Epithelial cell of esophagus (primary cell): ENCODE measurements around the gene PSPC1.
"Not testable (repeated sequence)": the region's sequence is repeated elsewhere in the genome, so short reads cannot be mapped to it uniquely, and the experiment has no call there.

Source experiments
- DNase-seq: peaks from one replicate; pipeline ENCODE4 v3.0.0; 2010; ENCODE audit warnings: low read depth
- H3K4me3 ChIP-seq: 2 replicates; pipeline ENCODE4 v1.5.1; 2011; ENCODE audit warnings: mild to moderate bottlenecking, low read length, control low read depth
- TF ChIP-seq, protein P1 (sequence below): IDR thresholded peaks from 2 replicates; pipeline ENCODE4 v1.5.1; 2011; ENCODE audit warnings: low read depth, mild to moderate bottlenecking, low read length, control low read depth, inconsistent platforms; ENCODE audit not compliant: insufficient read depth; ENCODE audit errors: missing control alignments

PSPC1 gene

DNA sequence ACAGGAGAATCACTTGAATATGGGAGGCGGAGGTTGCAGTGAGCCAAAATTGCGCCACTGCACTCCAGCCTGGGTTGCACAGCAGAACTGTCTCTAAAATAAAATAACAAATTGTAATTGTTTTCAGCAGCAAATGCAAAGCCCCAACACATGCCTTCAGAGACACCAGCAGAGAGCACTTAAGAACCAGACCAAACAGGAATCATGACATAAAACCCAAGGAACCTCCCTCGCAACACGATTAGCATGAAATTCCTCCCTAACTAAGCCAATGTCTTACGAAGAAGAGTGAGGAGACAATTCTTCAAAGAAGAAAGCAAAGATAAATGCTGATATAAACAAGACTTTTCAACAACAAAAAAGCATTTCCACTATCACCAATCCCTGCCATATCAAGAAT, 40.1 kb downstream of the PSPC1 start:
- TF ChIP-seq, protein P1, sequence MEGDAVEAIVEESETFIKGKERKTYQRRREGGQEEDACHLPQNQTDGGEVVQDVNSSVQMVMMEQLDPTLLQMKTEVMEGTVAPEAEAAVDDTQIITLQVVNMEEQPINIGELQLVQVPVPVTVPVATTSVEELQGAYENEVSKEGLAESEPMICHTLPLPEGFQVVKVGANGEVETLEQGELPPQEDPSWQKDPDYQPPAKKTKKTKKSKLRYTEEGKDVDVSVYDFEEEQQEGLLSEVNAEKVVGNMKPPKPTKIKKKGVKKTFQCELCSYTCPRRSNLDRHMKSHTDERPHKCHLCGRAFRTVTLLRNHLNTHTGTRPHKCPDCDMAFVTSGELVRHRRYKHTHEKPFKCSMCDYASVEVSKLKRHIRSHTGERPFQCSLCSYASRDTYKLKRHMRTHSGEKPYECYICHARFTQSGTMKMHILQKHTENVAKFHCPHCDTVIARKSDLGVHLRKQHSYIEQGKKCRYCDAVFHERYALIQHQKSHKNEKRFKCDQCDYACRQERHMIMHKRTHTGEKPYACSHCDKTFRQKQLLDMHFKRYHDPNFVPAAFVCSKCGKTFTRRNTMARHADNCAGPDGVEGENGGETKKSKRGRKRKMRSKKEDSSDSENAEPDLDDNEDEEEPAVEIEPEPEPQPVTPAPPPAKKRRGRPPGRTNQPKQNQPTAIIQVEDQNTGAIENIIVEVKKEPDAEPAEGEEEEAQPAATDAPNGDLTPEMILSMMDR: no peak
- H3K4me3 ChIP-seq: no peak overlapping the region
- DNase-seq: no peak

DNA sequence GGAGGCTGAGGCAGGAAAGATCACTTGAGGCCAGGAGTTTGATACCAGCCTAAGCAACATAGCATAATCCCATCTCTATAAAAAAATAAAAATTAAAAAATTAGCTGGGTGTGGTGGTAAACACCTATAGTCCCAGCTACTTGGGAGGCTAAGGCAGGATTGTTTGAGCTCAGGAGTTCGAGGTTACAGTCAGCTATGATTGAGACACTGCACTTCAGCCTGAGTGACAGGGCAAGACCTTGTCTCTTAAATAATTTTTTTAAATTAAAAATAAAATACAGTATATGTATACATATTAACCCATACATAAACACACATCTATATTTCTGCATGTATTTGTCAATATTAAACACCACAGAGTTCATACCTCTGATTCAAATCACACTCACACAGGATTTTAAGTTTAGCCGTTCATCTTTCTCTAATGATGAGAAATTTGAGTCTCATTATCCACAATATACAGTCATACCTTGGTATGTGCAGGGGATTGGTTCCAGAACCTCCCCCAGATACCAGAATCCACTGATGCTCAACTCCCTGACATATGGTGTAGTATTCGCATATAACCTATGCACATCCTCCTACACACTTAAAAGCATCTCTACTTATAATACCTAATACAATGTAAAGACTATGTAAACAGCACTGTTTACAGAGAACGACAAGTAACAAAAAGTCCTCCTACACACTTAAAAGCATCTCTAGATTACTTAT, 44.7 kb downstream of the PSPC1 start:
- DNase-seq: no peak
- H3K4me3 ChIP-seq: no peak overlapping the region
- TF ChIP-seq, protein P1: no peak

DNA sequence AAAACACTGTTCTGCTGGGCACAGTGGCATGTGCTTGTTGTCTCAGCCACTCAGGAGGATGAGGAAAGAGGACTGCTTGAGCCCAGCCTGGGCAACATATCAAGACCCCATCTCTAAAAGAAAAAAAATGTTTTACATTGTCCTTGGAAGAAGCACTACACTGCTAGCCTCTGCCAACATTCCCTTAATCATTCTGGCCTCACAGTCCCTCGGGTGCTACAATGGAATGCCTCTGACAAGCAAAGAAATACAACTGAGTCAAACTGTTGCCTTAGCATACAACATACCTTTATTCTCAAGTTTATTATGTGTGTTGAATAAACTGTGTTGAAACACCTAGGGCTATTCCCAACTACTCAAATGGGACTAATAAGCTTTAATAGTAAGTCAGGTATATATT, 56.1 kb downstream of the PSPC1 start:
- no peak for DNase-seq
- TF ChIP-seq, protein P1: no peak
- no peak overlapping the region for H3K4me3 ChIP-seq

DNA sequence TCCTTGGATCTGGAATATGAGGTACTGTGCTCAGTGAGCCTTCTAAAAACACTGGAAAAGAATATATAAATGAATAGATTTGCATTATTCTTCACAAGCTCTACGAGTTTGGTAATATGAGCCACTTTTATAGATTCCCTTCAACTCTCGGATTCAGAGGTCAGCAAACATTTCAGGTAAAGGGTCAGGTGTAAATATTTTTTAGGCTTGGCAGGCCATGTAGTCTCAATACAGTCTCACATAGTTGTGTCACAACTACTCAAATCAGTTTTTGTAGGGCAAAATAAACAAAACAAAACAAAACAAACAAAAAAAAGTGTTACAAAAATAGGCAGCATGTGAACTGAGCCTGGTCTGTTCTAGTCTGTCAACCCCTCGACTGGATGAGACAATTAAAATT, 57.4 kb downstream of the PSPC1 start:
- TF ChIP-seq, protein P1: no peak
- H3K4me3 ChIP-seq: no peak overlapping the region
- DNase-seq: no peak

DNA sequence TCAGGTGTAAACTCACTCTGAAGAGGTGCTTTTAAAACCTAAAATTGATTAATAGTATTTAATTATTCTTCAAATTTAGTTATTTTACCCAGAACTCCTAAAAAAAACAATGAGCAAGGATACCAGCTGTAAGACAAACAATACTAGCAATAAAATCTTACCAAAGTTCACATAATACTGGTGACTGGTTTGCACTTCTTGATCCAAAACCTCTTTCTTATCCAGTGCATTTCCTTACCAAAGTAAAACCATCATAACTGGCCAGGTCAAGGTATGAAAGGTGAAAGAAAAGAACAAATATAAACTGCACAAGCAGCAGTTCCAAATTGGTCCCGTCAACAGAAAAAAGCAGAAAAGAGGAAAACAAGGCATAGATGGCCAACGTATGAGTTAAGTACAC, 62.7 kb downstream of the PSPC1 start:
- DNase-seq: no peak
- TF ChIP-seq, protein P1: no peak
- no peak overlapping the region for H3K4me3 ChIP-seq

DNA sequence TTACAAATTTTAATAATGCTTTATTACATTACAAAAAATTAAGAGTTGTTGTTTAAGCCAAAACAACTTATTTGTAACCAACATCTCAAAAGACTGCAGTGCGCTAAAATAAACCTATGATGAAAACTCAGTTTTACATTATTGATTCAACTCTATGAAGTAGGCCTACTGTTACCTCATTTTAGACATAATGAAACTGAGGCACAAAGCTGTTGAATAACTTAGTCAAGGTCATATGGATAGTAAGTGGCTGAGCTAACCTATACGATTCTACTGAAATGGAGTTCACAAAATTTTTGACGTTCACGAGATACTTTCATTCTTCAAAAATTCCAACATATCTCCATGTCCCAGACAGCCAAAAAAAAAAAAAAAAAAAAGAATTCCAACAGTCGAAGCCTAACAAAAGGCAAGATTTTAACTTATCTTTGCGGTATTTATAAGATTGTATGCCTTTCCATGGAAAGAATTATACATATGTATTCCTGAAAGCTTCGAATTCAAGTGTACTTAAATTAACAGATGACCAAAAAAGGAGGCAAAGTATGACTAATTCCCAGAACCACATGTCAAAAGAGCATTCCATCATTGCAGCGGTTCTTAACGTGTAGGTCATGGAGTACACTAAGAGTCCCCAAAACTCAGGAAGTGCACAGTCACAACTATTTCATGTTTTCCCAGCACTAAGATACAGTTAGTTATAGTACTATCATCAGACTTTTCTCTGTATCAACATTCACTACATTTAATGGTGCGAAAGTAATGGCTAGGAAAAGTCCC, 69.4 kb downstream of the PSPC1 start:
- no peak overlapping the region for H3K4me3 ChIP-seq
- TF ChIP-seq, protein P1: no peak
- DNase-seq: peak; percentile 47

DNA sequence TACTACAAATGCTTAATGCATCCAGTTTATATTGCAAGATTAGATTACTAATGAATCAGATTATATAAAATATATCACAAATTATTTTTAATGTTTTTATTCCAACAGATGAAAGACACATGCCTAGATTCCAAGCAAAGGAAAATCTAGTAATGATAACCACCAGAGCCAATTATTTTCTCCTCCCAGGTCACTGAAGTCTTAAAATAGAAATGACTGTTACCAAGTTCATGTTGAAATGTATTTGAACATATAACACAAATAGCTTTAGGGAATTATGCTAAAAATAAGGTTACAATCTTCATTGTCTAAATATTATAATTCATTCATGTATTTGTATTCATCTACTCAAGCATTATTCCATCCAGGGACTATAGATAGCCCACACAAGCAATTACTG, 73.0 kb downstream of the PSPC1 start:
- DNase-seq: not testable (repeated sequence)

DNA sequence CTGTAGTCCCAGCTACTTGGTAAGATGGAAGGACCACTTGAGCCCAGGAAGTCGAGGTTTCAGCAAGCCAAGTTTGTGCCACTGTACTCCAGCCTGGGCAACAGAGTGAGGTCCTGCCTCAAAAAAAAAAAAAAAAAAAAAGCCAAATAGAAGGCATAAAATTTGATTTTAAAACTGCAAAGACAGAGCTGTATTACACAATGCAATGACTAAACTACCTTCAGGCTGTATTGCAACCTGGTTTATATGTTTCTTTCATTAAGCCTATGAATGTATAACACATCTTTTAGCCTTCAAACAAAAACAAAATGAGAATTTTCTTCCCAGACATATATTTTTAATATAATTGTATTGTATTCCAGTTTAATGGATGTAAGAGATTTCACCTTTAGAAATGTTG, 73.7 kb downstream of the PSPC1 start:
- peak; percentile 56 for DNase-seq
- H3K4me3 ChIP-seq: not testable (repeated sequence)

More for the DNA sequence above, 73.0 kb downstream of the PSPC1 start:
- not testable (repeated sequence) for H3K4me3 ChIP-seq

DNA sequence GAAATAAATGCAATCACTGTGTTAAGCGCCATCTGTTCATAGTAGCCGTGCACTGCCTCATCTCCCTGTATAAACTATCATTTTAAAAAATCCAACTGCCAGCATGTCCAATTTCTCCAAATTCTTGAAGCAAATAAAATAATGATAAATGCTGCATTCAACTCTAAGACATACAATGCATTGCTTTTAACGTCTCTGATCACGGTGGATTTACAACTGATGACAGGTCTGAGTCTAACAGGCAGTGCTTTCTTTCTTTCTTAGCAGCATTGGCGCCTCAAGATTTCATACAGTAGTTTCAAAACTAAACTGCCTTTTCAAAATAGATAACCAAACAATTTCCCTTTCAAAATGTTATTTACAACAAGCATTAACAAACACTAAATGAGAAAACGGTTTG, 78.5 kb downstream of the PSPC1 start:
- H3K4me3 ChIP-seq, DNase-seq: not testable (repeated sequence)

DNA sequence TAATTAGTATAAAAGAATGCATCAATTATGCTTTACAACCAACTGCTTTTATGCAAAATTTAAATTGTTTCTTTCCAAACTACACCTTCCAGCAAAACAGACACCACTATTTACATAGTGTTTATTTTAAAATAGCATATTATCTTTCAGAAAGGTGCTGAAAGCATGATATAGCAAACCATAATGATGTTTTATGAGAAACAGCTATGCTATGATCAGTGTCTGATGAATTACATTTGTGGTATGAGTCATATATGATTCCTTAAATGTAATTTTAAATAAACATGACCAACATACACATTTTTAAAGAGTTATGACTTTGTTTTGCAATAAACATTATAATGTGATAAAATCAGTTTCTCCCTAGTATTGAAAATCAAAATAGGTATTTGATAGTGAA, 81.1 kb downstream of the PSPC1 start:
- peak; percentile 24 for DNase-seq
- not testable (repeated sequence) for H3K4me3 ChIP-seq

DNA sequence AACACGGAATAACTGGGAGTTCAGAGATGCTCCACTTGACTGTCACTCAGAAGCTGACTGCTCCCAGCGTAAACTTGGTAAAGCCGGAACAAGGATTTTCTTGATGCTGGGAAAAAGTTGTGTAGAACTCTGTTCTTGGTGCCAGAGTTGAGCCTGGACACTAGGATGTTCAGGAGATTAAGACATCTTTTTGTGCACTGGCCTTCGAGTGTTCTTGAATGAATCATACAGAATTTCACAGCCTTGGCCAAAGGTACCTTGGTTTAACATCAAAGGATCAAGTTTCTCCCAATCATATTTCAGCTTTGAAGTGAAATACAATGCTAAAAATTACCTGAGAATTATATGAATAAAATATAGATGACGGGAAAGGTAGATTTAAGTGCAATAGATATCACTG, 81.8 kb downstream of the PSPC1 start:
- H3K4me3 ChIP-seq, DNase-seq: not testable (repeated sequence)
